ENCODE data around the gene MOB3C.
A peak's percentile ranks its signal among the peaks of the same experiment; 100 is the strongest.

The MOB3C gene

GRCh38 chr1:46603858-46604549 lies 12.6 kb downstream of the MOB3C start, which contains the start of gene MKNK1:
Gene MKNK1, minus strand, starts transcription at chr1:46604268. Its CDS starts 20,941 bp downstream, at chr1:46583327.
- DNase-seq: peak; percentile 94 to 97

DNA sequence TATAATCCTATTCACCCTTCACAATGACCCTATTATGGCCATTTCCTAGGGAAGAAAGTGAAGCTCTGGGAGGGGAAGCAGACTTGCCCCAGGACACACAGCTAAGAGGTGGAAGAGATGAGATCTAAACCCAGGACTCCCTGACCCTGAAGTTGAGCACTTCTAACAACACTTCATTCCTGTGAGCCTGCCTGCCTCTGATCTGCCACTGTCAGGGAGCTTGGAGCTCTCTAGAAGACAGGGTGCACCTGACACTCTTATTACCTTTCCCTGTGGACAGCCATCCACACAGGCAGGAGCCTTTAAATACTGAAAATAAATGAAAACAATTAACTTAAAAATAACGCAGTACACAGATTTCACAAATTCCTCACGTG lies 13.1 kb downstream of the MOB3C start:
- no peak for DNase-seq

DNA sequence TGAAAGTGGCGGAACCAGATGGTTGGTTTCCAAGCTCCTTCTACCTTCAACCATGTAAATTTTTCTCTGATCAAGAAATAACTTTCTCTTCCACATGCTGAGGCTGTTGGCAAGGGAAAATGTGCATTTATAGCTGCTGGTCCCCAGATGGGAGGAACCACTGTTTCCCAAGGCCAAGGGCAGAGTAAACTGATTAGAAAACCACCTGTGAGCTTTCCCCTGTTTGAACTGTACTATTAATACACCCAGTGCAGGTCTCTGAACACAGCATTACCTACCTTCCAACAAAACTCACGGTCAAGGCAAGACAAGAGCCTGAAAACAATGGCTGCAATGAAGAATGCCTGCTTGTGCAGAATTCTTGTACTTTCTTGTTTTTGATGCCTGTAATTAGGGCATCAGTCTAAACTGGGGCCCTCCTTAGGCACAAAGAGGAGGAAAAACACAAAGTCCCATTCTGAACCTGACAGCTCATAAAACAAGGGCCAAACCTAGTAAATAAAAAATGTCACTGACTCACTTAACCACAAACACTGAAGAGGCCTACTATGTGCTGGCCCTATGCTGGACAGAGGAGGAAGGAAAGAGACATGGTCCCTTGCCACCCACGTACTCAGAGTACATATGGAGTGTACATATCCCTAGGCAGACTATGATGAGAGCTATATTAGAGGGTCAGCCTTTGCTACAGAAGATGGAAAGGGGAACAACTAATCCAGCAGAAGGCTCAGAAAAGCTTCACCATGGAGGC lies 15.2 kb downstream of the MOB3C start:
- no peak for DNase-seq

GRCh38 chr1:46599059-46599970 lies 17.3 kb downstream of the MOB3C start:
- no peak for DNase-seq

GRCh38 chr1:46596846-46597245 lies 19.8 kb downstream of the MOB3C start:
- DNase-seq: no peak

DNA sequence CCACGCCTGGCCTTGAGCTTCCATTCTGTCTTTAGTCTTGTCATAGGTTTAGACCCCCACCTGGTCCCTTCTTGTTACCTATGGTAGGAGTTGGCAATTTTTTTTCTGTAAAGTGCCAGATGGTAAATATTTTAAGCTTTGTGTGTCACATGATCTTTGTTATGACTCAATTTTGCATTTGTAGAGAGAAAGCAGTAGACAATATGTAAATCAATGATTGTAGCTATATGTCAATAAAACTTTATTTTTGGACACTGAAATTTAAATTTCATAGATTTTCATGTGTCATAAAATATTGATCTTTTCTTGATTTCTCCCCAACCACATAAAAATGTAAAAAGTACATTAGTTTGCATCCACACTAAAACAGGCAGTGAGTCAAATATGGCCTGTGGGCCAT lies 20.6 kb downstream of the MOB3C start:
- DNase-seq: no peak

DNA sequence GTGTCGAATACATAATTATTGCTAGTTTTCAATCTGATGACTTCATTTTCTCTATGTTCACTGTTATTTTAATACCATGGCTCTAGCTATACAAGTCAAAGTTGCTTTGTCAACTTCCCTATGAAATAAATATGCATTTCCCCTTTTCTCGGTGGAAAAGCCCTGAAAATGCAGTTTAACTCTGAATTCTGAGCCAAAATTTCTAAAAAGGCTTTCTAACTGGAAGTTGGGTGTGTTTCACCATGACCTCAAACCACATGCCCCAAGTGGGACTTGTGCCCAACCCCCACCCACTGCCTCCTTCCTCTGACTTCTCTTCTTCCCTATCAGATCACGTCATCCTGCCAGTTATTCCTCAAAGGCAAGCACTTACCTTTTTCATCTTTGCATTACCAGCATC lies 21.5 kb downstream of the MOB3C start:
- DNase-seq: no peak

DNA sequence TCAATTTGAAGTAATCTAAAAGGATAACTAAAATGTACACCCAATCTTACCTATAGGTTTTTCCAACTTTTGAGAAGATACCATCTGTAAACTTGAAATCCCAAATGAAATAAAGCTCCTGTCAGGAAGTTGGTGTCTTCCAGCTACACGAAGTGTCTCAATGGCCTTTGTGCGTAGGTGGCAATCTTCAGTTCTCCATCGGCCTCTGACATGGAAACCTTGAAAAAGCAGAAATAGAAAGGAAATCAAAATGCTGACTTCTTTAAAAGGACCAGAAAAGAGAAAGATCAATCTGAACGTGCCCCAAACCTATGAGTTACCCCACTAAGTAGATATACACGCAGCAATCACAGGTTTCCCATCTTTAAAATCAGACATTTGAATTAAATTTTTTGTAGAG lies 22.5 kb downstream of the MOB3C start:
- no peak for DNase-seq

- no peak for DNase-seq
Measured at GRCh38 chr1:46592823-46593222, 23.8 kb downstream of the MOB3C start.

GRCh38 chr1:46589529-46589928 lies 27.1 kb downstream of the MOB3C start:
- no peak for DNase-seq

DNA sequence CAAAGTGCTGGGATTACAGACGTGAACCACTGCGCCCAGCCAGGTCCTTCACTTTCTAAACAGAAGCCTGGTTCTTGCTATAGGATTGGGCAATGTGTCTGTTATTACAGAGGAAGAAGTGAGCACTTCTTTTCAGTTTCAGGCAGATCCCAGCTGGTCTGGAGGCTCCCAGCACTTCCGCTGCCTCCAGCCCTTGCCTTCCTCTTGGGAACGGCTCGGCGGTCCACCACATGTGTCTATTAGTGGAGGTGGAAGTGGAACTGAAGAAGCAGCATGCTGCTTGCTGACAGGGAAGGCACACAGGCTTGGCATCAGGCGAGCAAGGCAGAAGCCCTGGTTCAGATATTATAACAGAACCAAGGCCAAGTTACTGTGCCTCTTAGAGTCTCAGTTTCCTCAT lies 29.5 kb downstream of the MOB3C start:
- DNase-seq: no peak

GRCh38 chr1:46585312-46585938 lies 31.2 kb downstream of the MOB3C start:
- no peak for DNase-seq

GRCh38 chr1:46583494-46583893 lies 33.1 kb downstream of the MOB3C start:
- no peak for DNase-seq

DNA sequence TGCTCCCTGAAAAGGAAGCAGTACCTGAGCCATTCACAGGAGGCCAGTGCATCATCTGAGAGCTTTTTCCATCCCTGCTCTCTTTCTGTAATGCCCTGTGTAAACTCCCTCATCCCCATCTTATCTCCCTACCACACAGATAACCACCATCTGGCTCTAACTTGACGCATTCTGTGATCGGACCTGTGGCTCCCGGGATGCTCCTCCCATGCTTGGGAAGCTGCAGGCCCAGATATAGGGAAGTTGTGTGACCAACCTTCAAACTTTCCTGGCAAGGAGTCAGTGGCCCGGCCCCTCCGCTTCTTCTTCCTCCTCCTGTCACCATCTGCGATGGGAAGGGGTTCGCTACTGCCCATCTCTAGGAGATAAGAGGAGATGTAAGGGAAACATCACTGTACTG lies 33.6 kb downstream of the MOB3C start:
- DNase-seq: no peak

GRCh38 chr1:46581681-46582455 lies 34.7 kb downstream of the MOB3C start:
- DNase-seq: no peak

DNA sequence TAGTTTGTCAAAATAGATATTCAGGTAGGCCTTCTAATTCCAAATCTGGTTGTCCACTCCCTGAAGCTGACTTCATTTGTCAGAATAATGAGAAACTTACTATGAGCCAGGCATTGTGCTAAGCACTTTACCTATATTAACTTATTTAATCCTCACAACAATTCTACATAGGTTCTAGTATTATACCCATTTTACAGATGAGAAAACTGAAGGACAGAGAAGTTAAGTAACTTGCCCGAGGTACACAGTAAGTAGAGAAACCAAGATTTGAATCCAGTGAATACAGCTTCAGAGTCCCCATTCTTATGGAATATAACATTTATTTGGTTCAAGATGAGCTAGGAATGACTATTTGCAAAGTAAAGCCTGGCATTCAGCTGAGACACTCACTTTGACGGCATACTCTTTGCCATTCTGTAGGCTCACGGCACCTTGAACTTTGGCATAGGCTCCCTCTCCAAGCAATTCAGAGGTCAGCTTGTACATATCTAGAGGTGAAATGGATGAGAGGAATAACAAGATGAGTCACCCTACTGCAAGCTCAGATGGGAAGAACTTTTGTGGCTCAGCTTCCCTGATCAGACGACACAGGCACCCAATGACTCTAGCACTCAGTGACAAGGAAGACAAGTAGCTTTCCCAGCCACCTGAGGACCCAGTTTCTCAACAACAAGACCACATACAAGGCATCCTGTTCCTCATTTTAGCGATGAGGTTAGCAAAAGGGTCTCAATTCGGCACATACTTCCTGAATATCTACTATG lies 36.3 kb downstream of the MOB3C start:
- no peak for DNase-seq

- no peak for DNase-seq
Measured at GRCh38 chr1:46577671-46578070, 38.9 kb downstream of the MOB3C start.

- no peak for DNase-seq
Measured at GRCh38 chr1:46576596-46576995, 40.0 kb downstream of the MOB3C start.

DNA sequence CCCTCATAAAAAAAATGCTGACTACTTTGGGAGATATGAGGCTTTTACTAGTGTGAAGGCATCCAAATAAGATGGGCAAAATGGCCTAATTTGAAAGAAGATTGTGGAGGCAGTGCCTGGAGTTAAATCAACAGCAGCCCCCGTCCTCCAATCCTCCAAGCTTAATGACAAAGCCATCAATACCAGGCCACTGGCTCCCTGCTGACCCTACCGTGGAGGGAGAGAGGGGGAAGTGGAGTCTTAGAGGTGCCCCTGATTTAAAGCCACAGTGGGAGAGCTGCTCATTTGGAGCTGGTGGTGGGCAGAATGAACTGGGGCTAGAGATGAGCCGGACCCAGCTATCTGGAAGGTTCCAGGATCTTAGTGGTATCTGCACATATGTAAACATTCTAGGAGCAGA lies 40.8 kb downstream of the MOB3C start:
- no peak for DNase-seq

DNA sequence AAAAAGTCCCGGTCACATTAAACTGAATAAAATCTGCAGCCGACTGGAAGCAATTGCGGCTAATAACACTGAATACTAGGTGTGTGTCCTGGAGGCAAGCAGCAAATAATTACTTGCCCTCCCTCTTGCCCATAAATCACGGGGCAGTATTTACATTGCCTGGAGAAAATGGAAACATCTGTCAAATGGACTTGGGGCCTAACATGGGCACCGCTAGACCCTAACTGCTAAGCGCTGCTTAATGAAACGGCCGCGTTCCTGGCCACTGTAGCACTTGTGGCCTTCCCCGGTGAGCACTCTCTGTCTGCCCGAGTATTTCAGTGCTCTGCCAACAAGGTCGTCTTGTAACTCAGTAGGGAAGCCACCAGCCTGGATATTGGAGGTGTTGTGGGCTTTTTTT lies 41.3 kb downstream of the MOB3C start:
- DNase-seq: peak; percentile 71 to 93

DNA sequence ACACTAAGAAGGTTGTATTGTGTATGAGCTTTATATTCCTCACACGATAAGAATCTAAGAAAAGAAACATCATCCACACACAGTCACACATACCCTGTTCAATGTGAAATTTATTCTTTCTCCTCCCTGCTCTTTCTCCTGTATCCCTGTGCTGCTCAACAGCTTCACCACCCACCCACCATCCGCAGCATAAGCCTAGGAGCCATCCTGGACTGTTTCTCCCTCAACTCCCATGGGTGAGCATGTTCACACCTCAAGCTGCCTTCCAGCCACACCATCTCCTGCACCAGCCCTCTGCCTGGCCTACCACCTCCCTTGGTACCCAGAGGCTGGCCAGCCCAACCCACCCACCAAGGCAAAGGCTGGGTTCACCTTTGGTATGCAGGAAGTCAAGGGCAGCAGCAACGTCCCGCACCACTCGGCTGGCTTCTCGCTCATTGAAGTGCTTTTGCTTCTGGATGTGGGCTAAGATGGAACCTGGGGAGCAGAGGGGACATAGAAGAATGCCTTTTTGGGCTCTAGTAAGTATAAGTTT lies 44.9 kb downstream of the MOB3C start:
- DNase-seq: no peak

Data from NCI-H2081 (cell line).